DOHH2 (cell line): Measurements from ENCODE around the gene TOX3.

Experiments used
- H3F3A ChIP-seq: fragments of 200-600 bp; sonication (generic), shearing (Covaris generic); 2 replicates; pipeline ENCODE4 v1.6.0; 2016; ENCODE audit warnings: antibody characterized with exemption, mild to moderate bottlenecking; ENCODE audit not compliant: control insufficient read depth, insufficient read depth
- H3K27ac ChIP-seq: fragments of 200-600 bp; sonication (generic); 2 replicates; pipeline ENCODE4 v1.5.1; 2014; ENCODE audit warnings: low read depth, mild to moderate bottlenecking, low read length, moderate library complexity
- H3K27me3 ChIP-seq: fragments of 200-600 bp; sonication (generic); 2 replicates; pipeline ENCODE4 v1.6.1; 2014; ENCODE audit warnings: mild to moderate bottlenecking, low read length, mixed read lengths; ENCODE audit not compliant: control insufficient read depth
- H3K36me3 ChIP-seq: fragments of 200-600 bp; sonication (generic); 2 replicates; pipeline ENCODE4 v1.6.1; 2014; ENCODE audit warnings: mild to moderate bottlenecking, low read length, moderate library complexity, mixed read lengths; ENCODE audit not compliant: control insufficient read depth
- H3K4me1 ChIP-seq: fragments of 200-600 bp; sonication (generic); 2 replicates; pipeline ENCODE4 v1.6.1; 2014; ENCODE audit warnings: mild to moderate bottlenecking, low read length, mixed read lengths; ENCODE audit not compliant: control insufficient read depth
- H3K4me2 ChIP-seq: fragments of 200-600 bp; sonication (generic); 2 replicates; pipeline ENCODE4 v1.6.0; 2014; ENCODE audit warnings: mild to moderate bottlenecking, low read length, moderate library complexity
- H3K4me3 ChIP-seq: fragments of 200-600 bp; sonication (generic); 2 replicates; pipeline ENCODE4 v1.5.1; 2014; ENCODE audit warnings: mild to moderate bottlenecking, low read length, mixed read lengths
- H3K79me2 ChIP-seq: fragments of 200-600 bp; sonication (generic); 2 replicates; pipeline ENCODE4 v1.6.1; 2014; ENCODE audit warnings: mild to moderate bottlenecking, low read length, mixed read lengths; ENCODE audit not compliant: control insufficient read depth
- H3K9me2 ChIP-seq: fragments of 200-600 bp; sonication (generic); replicated peaks from 2 replicates; pipeline ENCODE4 v1.6.1; 2014; ENCODE audit warnings: mild to moderate bottlenecking, low read length, mixed read lengths; ENCODE audit not compliant: control insufficient read depth
- H3K9me3 ChIP-seq: fragments of 200-600 bp; sonication (generic); 2 replicates; pipeline ENCODE4 v1.6.1; 2014; ENCODE audit warnings: antibody characterized with exemption, low read length, mixed read lengths; ENCODE audit not compliant: control insufficient read depth, insufficient read depth
- H4K20me1 ChIP-seq: fragments of 200-600 bp; sonication (generic); 2 replicates; pipeline ENCODE4 v1.6.0; 2014; ENCODE audit warnings: low read depth, mild to moderate bottlenecking, antibody characterized with exemption, low read length, moderate library complexity; ENCODE audit not compliant: control insufficient read depth, insufficient read depth
- CTCF ChIP-seq: fragments of 200-600 bp; sonication (generic); IDR thresholded peaks from one replicate; pipeline ENCODE4 v1.5.1; 2014; ENCODE audit warnings: antibody characterized with exemption, mild to moderate bottlenecking, low read depth, low read length; ENCODE audit not compliant: poor library complexity, severe bottlenecking
- EZH2phosphoT487 ChIP-seq: fragments of 200-600 bp; sonication (generic); IDR thresholded peaks from 2 replicates; pipeline ENCODE4 v1.6.1; 2017; ENCODE audit warnings: borderline replicate concordance, mild to moderate bottlenecking, antibody characterized with exemption, low read length, moderate library complexity, mixed read lengths

TOX3 gene

DNA sequence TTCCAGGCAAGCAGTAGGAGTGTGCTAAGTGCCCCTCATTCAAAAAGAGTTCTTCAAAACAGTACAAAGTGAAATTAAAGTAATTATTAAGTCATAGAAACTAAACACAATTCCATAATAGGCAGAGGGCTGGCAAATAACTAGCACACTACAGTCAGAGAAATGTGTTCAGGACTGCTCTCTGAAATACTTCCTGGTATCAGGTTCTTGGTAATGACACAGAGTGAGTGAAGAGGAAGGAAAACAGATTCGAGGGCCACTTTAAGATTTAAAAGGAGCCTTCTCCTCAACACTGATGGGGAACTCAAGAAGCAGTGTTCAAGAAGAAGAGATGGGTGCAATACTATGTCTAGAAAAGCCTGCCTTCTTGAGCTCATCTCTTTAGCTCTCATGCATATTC is 139.2 kb downstream of the TOX3 start:
- Histone ChIP-seq H3K27ac (no peak overlapping the region), H3K36me3 (no peaks in the 10 kb centered on the region), H3K27me3 (no peaks in the 10 kb centered on the region), H3K9me3 (no peaks in the 10 kb centered on the region), H3K4me1 (no peaks in the 10 kb centered on the region), H3K4me2 (no peak overlapping the region), H3K4me3 (no peak overlapping the region), H3F3A (no peaks in the 10 kb centered on the region), H3K79me2 (no peaks in the 10 kb centered on the region), H3K9me2 (no peaks in the 10 kb centered on the region; the same call in 1 of the 2 replicates), H4K20me1 (no peaks in the 10 kb centered on the region)
- TF ChIP-seq CTCF (no peak), EZH2phosphoT487 (no peak)

DNA sequence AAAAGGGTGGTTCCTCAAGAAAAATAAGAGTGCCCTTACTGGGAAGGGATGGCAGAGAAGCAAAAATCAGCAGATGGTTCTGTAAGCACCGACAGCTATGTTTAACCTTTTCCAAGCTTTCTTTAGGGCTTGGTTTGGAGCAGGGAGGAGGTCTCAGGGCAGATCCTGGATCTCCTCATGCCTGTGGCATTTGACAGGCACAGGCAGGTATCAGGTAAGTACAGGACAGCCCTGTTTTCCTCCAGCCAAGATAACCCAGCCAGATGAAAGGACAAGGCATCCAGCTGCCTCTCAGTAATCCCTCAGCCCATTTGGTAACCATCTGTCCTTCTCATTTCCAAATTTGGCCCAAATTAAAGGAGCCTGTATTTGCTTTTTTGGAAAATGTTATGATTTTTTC is 141.5 kb downstream of the TOX3 start:
- H3K4me2 ChIP-seq = no peak overlapping the region
- no peaks in the 10 kb centered on the region for H3F3A ChIP-seq
- H3K27ac ChIP-seq = no peak overlapping the region
- H4K20me1 ChIP-seq = no peaks in the 10 kb centered on the region
- no peaks in the 10 kb centered on the region for H3K9me3 ChIP-seq
- no peaks in the 10 kb centered on the region for H3K27me3 ChIP-seq
- no peak overlapping the region for H3K4me3 ChIP-seq
- no peaks in the 10 kb centered on the region for H3K79me2 ChIP-seq
- TF ChIP-seq EZH2phosphoT487 (no peak), CTCF (no peak)
- no peaks in the 10 kb centered on the region; the same call in 1 of the 2 replicates for H3K9me2 ChIP-seq
- no peaks in the 10 kb centered on the region for H3K36me3 ChIP-seq
- no peaks in the 10 kb centered on the region for H3K4me1 ChIP-seq

- Histone ChIP-seq H4K20me1 (no peaks in the 10 kb centered on the region), H3K4me1 (no peaks in the 10 kb centered on the region), H3K27ac (no peak overlapping the region), H3K36me3 (no peaks in the 10 kb centered on the region), H3K4me3 (no peak overlapping the region), H3K9me3 (no peaks in the 10 kb centered on the region), H3K9me2 (no peaks in the 10 kb centered on the region; the same call in 1 of the 2 replicates), H3F3A (no peaks in the 10 kb centered on the region), H3K27me3 (no peaks in the 10 kb centered on the region), H3K4me2 (no peak overlapping the region), H3K79me2 (no peaks in the 10 kb centered on the region)
- no peak for TF ChIP-seq EZH2phosphoT487
- no peak for TF ChIP-seq CTCF
Measured at GRCh38 chr16:52404546-52404945, 142.4 kb downstream of the TOX3 start.

- H3K4me1 ChIP-seq = no peaks in the 10 kb centered on the region
- no peak overlapping the region for H3K27ac ChIP-seq
- H3K27me3 ChIP-seq = no peaks in the 10 kb centered on the region
- no peak overlapping the region for H3K4me3 ChIP-seq
- no peaks in the 10 kb centered on the region for H3F3A ChIP-seq
- no peak for TF ChIP-seq CTCF
- no peak for TF ChIP-seq EZH2phosphoT487
- no peaks in the 10 kb centered on the region for H3K9me3 ChIP-seq
- no peak overlapping the region for H3K4me2 ChIP-seq
- no peaks in the 10 kb centered on the region for H3K9me2 ChIP-seq
- H4K20me1 ChIP-seq = no peaks in the 10 kb centered on the region
- H3K79me2 ChIP-seq = no peaks in the 10 kb centered on the region
- no peaks in the 10 kb centered on the region for H3K36me3 ChIP-seq
Measured at GRCh38 chr16:52399116-52399515, 147.8 kb downstream of the TOX3 start.
